GM12878 (cell line): ENCODE results near the gene EFCC1. TPM values are rescaled to one million over a fixed set of nuclear protein-coding genes. Genes with fewer than 3 reads are reported as not detected.

ENCODE experiments used
- BHLHE40 ChIP-seq, 2 experiments: fragments of 450-650 bp in 1 of 2; IDR thresholded peaks; 2 replicates each; pipeline ENCODE4 v1.6.1; 2011 to 2017; ENCODE audit warnings: low read depth in 2 of 2, borderline replicate concordance in 1 of 2, improper control_type of control experiment in 1 of 2, low read length in 1 of 2, mild to moderate bottlenecking in 1 of 2
- BMI1 ChIP-seq: fragments of 450-650 bp; IDR thresholded peaks from 2 replicates; pipeline ENCODE4 v1.6.1; 2016; ENCODE audit warnings: mild to moderate bottlenecking, moderate library complexity, borderline replicate concordance
- CREM ChIP-seq: IDR thresholded peaks from 2 replicates; pipeline ENCODE4 v1.6.1; 2014; ENCODE audit warnings: antibody characterized with exemption, low read depth
- FOXK2 ChIP-seq: fragments of 450-650 bp; IDR thresholded peaks from 2 replicates; pipeline ENCODE4 v1.6.1; 2017; ENCODE audit warnings: mild to moderate bottlenecking, moderate library complexity
- IRF4 ChIP-seq: IDR thresholded peaks from 2 replicates; pipeline ENCODE4 v1.6.1; 2011; ENCODE audit warnings: low read depth, low read length
- KLF5 ChIP-seq: fragments of 450-650 bp; IDR thresholded peaks from 2 replicates; pipeline ENCODE4 v1.6.1; 2014; ENCODE audit warnings: mild to moderate bottlenecking; ENCODE audit not compliant: partially characterized antibody
- MEF2A ChIP-seq: IDR thresholded peaks from 2 replicates; pipeline ENCODE4 v1.6.1; 2011; ENCODE audit warnings: low read depth, mild to moderate bottlenecking, low read length, moderate library complexity; ENCODE audit not compliant: insufficient read depth
- MYB ChIP-seq: fragments of 150-350 bp; IDR thresholded peaks from 2 replicates; pipeline ENCODE4 v1.6.1; 2014; ENCODE audit warnings: mild to moderate bottlenecking, low read depth, low read length, borderline replicate concordance
- POLR2AphosphoS5 ChIP-seq: IDR thresholded peaks from 2 replicates; pipeline ENCODE4 v1.6.1; 2011; ENCODE audit warnings: mild to moderate bottlenecking, low read length, inconsistent platforms
- RAD21 ChIP-seq: IDR thresholded peaks from 2 replicates; pipeline ENCODE4 v1.6.1; 2011; ENCODE audit warnings: mild to moderate bottlenecking, low read depth, low read length, moderate library complexity; ENCODE audit not compliant: insufficient read depth
- RFX5 ChIP-seq: IDR thresholded peaks from 2 replicates; pipeline ENCODE4 v1.6.1; 2011; ENCODE audit warnings: low read depth, low read length, improper control_type of control experiment
- STAT1 ChIP-seq: fragments of 450-650 bp; conservative IDR thresholded peaks from 2 replicates; pipeline ENCODE4 v1.6.1; 2014; ENCODE audit warnings: antibody characterized with exemption, mild to moderate bottlenecking
- SUPT20H ChIP-seq: IDR thresholded peaks from 2 replicates; pipeline ENCODE4 v1.6.1; 2011; ENCODE audit warnings: low read depth, mild to moderate bottlenecking, low read length, moderate library complexity, borderline replicate concordance; ENCODE audit not compliant: control insufficient read depth
- SUZ12 ChIP-seq: fragments of 200-600 bp; sonication (generic); IDR thresholded peaks from one replicate; pipeline ENCODE4 v1.6.1; 2018; ENCODE audit warnings: antibody characterized with exemption, mild to moderate bottlenecking; ENCODE audit not compliant: unreplicated experiment
- ZNF274 ChIP-seq: IDR thresholded peaks from one replicate; pipeline ENCODE4 v1.8.0; 2011; ENCODE audit not compliant: insufficient read length, insufficient read depth
- ZNF384 ChIP-seq: IDR thresholded peaks from 2 replicates; pipeline ENCODE4 v1.6.1; 2012; ENCODE audit warnings: low read depth, mild to moderate bottlenecking, low read length, improper control_type of control experiment, borderline replicate concordance
- ZNF687 ChIP-seq: fragments of 450-650 bp; IDR thresholded peaks from 2 replicates; pipeline ENCODE4 v1.6.1; 2017; ENCODE audit warnings: mild to moderate bottlenecking, moderate library complexity
- polyA plus RNA-seq, 11 experiments: library from polyadenylated mRNA; depleted of rRNA in 4 of 11; unstranded in 6 of 11; stranded (reverse) in 5 of 11; fragments of >200 nt; fragmentation: Nextera tagmentation in 4 of 11; fragmentation: Illumina TruSeq in 1 of 11; extraction: Ambion mirVana in 4 of 11; extraction: Trizol in 1 of 11; gene quantifications; 1 replicate in 1 of 11; 2 replicates in 10 of 11; pipeline versions ENCODE4 v1.2.1 to v1.2.3, GENCODE V29; 2011 to 2016; ENCODE audit warnings: inconsistent platforms in 2 of 11, missing spikeins in 2 of 11, low read depth in 1 of 11
- total RNA-seq, 4 experiments: library from RNA; depleted of rRNA in 3 of 4; stranded (reverse); fragments of >200 nt in 3 of 4; fragmentation: Illumina TruSeq in 1 of 4; extraction: Trizol in 1 of 4; gene quantifications; 2 replicates each; pipeline versions ENCODE4 v1.2.1 to v1.2.3, GENCODE V29; 2013 to 2021
- TF ChIP-seq, protein P1 (sequence below): fragments of 450-650 bp; IDR thresholded peaks from 2 replicates; pipeline ENCODE4 v1.6.1; 2018; ENCODE audit warnings: mild to moderate bottlenecking, low read depth, moderate library complexity; ENCODE audit not compliant: partially characterized antibody
- TF ChIP-seq, protein P2 (sequence below): IDR thresholded peaks from 2 replicates; pipeline ENCODE4 v1.6.1; 2012; ENCODE audit warnings: low read depth, low read length, improper control_type of control experiment
- TF ChIP-seq, protein P3 (sequence below): IDR thresholded peaks from 2 replicates; pipeline ENCODE4 v1.6.1; 2012; ENCODE audit warnings: low read length, inconsistent platforms

The EFCC1 gene
- total and polyA plus RNA-seq, 10 of the 15 experiments (the other 5 are each of a cell fraction or from before 2014, with no cell fraction given) = not detected

DNA sequence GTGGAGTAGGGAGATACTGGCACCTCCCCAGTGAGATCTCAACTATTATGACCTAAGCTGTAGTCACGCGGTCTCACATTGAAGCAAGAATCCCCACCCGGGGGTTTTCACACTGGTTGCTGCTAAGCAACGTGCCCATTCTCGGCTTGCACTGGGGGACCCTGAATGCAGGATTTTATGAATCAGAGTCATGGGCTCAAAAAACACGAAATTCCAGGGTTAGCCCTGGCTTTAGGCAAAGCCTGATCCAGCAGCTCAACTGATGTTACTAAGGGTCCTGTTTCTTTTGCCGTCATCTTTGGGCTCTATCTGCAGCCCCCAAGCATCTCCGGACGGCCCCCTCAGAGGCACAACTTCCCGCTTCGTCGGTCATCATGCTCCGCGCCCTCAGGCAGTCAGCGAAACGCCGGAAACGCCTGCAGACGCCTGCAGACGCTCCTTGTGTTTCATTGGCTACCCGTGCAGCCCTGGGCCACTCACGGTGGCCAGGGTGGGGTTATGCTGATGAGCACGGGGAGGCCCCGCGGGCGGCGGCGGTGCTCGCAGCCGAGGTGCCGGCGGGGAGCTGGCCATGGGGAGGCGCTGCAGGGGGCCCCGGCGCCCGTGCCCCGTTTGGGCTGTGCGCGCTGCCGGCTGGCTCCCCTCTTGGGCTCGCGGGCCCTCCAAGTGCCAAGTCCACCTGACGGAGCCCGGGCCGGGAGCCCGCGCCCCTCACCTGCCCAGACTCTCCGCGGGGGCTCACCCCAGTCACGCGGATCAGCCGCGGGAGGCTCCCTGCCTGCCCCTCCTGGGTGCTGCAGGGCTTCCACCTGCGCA is 25.8 kb downstream of the EFCC1 start (continued):
- TF ChIP-seq, protein P1, sequence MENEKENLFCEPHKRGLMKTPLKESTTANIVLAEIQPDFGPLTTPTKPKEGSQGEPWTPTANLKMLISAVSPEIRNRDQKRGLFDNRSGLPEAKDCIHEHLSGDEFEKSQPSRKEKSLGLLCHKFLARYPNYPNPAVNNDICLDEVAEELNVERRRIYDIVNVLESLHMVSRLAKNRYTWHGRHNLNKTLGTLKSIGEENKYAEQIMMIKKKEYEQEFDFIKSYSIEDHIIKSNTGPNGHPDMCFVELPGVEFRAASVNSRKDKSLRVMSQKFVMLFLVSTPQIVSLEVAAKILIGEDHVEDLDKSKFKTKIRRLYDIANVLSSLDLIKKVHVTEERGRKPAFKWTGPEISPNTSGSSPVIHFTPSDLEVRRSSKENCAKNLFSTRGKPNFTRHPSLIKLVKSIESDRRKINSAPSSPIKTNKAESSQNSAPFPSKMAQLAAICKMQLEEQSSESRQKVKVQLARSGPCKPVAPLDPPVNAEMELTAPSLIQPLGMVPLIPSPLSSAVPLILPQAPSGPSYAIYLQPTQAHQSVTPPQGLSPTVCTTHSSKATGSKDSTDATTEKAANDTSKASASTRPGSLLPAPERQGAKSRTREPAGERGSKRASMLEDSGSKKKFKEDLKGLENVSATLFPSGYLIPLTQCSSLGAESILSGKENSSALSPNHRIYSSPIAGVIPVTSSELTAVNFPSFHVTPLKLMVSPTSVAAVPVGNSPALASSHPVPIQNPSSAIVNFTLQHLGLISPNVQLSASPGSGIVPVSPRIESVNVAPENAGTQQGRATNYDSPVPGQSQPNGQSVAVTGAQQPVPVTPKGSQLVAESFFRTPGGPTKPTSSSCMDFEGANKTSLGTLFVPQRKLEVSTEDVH = no peak
- TF ChIP-seq IRF4 (no peak), ZNF274 (no peak), ZNF687 (peak; percentile 81), BHLHE40 (IDR thresholded peaks at IDR 0.05; ENCODE audit: borderline replicate concordance in 1 of 2, low read depth in 2 of 2, low read length in 1 of 2) (peak; percentile 48 to 87; a peak in 3 of 4 replicates), SUPT20H (no peak), POLR2AphosphoS5 (peak; percentile 57; the same call in 1 of the 2 replicates), MYB (no peak), ZNF384 (no peak), RFX5 (peak; percentile 93), RAD21 (no peak), CREM (peak; percentile 65; the same call in 1 of the 2 replicates), FOXK2 (no peak), SUZ12 (no peak), KLF5 (no peak), STAT1 (no peak), MEF2A (no peak), BMI1 (no peak)
- TF ChIP-seq, protein P2, sequence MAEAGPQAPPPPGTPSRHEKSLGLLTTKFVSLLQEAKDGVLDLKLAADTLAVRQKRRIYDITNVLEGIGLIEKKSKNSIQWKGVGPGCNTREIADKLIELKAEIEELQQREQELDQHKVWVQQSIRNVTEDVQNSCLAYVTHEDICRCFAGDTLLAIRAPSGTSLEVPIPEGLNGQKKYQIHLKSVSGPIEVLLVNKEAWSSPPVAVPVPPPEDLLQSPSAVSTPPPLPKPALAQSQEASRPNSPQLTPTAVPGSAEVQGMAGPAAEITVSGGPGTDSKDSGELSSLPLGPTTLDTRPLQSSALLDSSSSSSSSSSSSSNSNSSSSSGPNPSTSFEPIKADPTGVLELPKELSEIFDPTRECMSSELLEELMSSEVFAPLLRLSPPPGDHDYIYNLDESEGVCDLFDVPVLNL = no peak
- TF ChIP-seq, protein P3, sequence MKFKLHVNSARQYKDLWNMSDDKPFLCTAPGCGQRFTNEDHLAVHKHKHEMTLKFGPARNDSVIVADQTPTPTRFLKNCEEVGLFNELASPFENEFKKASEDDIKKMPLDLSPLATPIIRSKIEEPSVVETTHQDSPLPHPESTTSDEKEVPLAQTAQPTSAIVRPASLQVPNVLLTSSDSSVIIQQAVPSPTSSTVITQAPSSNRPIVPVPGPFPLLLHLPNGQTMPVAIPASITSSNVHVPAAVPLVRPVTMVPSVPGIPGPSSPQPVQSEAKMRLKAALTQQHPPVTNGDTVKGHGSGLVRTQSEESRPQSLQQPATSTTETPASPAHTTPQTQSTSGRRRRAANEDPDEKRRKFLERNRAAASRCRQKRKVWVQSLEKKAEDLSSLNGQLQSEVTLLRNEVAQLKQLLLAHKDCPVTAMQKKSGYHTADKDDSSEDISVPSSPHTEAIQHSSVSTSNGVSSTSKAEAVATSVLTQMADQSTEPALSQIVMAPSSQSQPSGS = no peak
